Trophoblast cell (in vitro differentiated cells and primary cell): Measurements from ENCODE around the gene SPEF1.

Source experiments
- DNase-seq, 2 donors: peaks; one replicate each; pipeline ENCODE4 v3.0.0-alpha.2; 2016
- H2AFZ ChIP-seq: 2 replicates; pipeline ENCODE4 v1.6.1; 2013; ENCODE audit warnings: low read length, moderate library complexity, mild to moderate bottlenecking; ENCODE audit not compliant: insufficient read depth, poor library complexity
- H2AK5ac ChIP-seq: 2 replicates; pipeline ENCODE4 v1.6.1; 2013; ENCODE audit warnings: mild to moderate bottlenecking, low read length
- H2BK120ac ChIP-seq: 2 replicates; pipeline ENCODE4 v1.6.1; 2013; ENCODE audit warnings: low read length, mild to moderate bottlenecking, moderate library complexity; ENCODE audit not compliant: insufficient read depth, poor library complexity
- H2BK12ac ChIP-seq: 2 replicates; pipeline ENCODE4 v1.6.1; 2013; ENCODE audit warnings: mild to moderate bottlenecking, low read length, moderate library complexity
- H2BK5ac ChIP-seq: 2 replicates; pipeline ENCODE4 v1.6.1; 2013; ENCODE audit warnings: low read length, low read depth, moderate library complexity, mild to moderate bottlenecking; ENCODE audit not compliant: poor library complexity
- H3K14ac ChIP-seq: 2 replicates; pipeline ENCODE4 v1.6.1; 2013; ENCODE audit warnings: mild to moderate bottlenecking, low read length
- H3K18ac ChIP-seq: 2 replicates; pipeline ENCODE4 v1.6.1; 2013; ENCODE audit warnings: mild to moderate bottlenecking, low read length
- H3K23ac ChIP-seq: 2 replicates; pipeline ENCODE4 v1.6.1; 2013; ENCODE audit warnings: low read length
- H3K27ac ChIP-seq: 2 replicates; pipeline ENCODE4 v1.5.1; 2013; ENCODE audit warnings: low read depth, mild to moderate bottlenecking, inconsistent platforms, low read length, moderate library complexity
- H3K27me3 ChIP-seq: 2 replicates; pipeline ENCODE4 v1.6.1; 2013; ENCODE audit warnings: inconsistent platforms, mild to moderate bottlenecking, low read length, moderate library complexity; ENCODE audit not compliant: insufficient read depth
- H3K36me3 ChIP-seq, 2 experiments: 1 replicate in 1 of 2; 2 replicates in 1 of 2; pipeline ENCODE4 v1.6.1; 2013; ENCODE audit warnings: low read length in 2 of 2, mild to moderate bottlenecking in 2 of 2, moderate library complexity in 1 of 2; ENCODE audit not compliant: insufficient read depth in 2 of 2, control insufficient read depth in 1 of 2
- H3K4ac ChIP-seq: 2 replicates; pipeline ENCODE4 v1.6.1; 2013; ENCODE audit warnings: low read depth, mild to moderate bottlenecking, low read length, moderate library complexity
- H3K4me1 ChIP-seq, 2 experiments: 1 replicate in 1 of 2; 2 replicates in 1 of 2; pipeline ENCODE4 v1.6.1; 2013; ENCODE audit warnings: low read length in 2 of 2, mild to moderate bottlenecking in 2 of 2, moderate library complexity in 1 of 2; ENCODE audit not compliant: insufficient read depth in 2 of 2, control insufficient read depth in 1 of 2
- H3K4me2 ChIP-seq: 2 replicates; pipeline ENCODE4 v1.6.1; 2013; ENCODE audit warnings: inconsistent platforms, mild to moderate bottlenecking, low read length, moderate library complexity
- H3K4me3 ChIP-seq: 2 replicates; pipeline ENCODE4 v1.5.1; 2013; ENCODE audit warnings: mild to moderate bottlenecking, low read depth, low read length, inconsistent platforms
- H3K79me1 ChIP-seq: one replicate; pipeline ENCODE4 v1.6.1; 2013; ENCODE audit warnings: low read length
- H3K79me2 ChIP-seq: 2 replicates; pipeline ENCODE4 v1.6.1; 2013; ENCODE audit warnings: low read length, mild to moderate bottlenecking; ENCODE audit not compliant: control insufficient read depth, insufficient read depth, poor library complexity
- H3K9ac ChIP-seq: 2 replicates; pipeline ENCODE4 v1.6.1; 2013; ENCODE audit warnings: mild to moderate bottlenecking, low read length
- H3K9me3 ChIP-seq: 2 replicates; pipeline ENCODE4 v1.6.1; 2013; ENCODE audit warnings: low read depth, mild to moderate bottlenecking, control low read depth, inconsistent platforms, low read length; ENCODE audit not compliant: insufficient read depth
- H4K12ac ChIP-seq: 2 replicates; pipeline ENCODE4 v1.6.1; 2013; ENCODE audit warnings: low read depth, mild to moderate bottlenecking, low read length, moderate library complexity
- H4K8ac ChIP-seq: 2 replicates; pipeline ENCODE4 v1.6.1; 2013; ENCODE audit warnings: low read depth, mild to moderate bottlenecking, low read length, moderate library complexity
- H4K91ac ChIP-seq: one replicate; pipeline ENCODE4 v1.6.1; 2013; ENCODE audit warnings: low read depth, mild to moderate bottlenecking, low read length, moderate library complexity
- WGBS: extraction: QIAGEN DNeasy Blood & Tissue Kit; methylation state at CpG from one replicate; pipeline ENCODE4 v1.1.7; 2013; ENCODE audit warnings: missing lambda C conversion rate; ENCODE audit not compliant: insufficient read length, insufficient coverage; ENCODE audit errors: extremely low coverage; 5-methylcytosine and 5-hydroxymethylcytosine counted together

SPEF1 gene

DNA sequence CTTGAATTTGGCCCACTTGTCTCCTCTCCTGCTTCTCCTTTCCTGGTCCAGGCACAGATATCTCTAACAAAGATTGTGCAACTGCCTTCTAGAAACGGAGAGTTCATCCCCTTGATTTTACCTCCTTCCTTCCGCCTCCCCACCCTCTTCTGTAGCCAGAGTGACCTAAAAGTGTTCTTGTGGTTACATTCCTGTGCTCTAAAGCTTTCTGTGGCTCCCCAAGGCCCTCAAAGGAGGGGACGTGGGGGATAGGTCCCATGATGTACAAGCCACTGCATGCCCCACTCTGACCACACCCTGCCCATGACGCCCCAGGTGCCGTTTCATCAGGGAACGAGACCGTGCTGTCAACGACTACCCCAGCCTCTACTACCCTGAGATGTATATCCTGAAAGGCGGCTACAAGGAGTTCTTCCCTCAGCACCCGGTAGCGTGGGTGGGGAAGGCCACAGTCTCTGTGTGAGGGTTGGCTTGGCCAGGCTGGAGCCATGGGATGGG, 23.1 kb upstream of the SPEF1 start:
- no peak overlapping the region for H2AK5ac ChIP-seq
- no peak overlapping the region for H4K91ac ChIP-seq
- H3K23ac ChIP-seq, result no peak overlapping the region
- H3K4me1 ChIP-seq, result peaks cover 18 to 20% of the 10 kb centered on the region in 2 experiments
- H4K12ac ChIP-seq, result no peak overlapping the region
- H3K9me3 ChIP-seq, result no peaks in the 10 kb centered on the region
- H2BK120ac ChIP-seq, result no peak overlapping the region
- no peak overlapping the region for H4K8ac ChIP-seq
- H3K18ac ChIP-seq, result no peak overlapping the region
- no peak overlapping the region for H3K27ac ChIP-seq
- H2AFZ ChIP-seq, result no peak overlapping the region
- H3K14ac ChIP-seq, result no peak overlapping the region
- H3K4me3 ChIP-seq, result no peak overlapping the region
- peaks cover 39 to 46% of the 10 kb centered on the region in 2 experiments for H3K36me3 ChIP-seq
- H3K9ac ChIP-seq, result no peak overlapping the region
- no peaks in the 10 kb centered on the region for H3K27me3 ChIP-seq
- H2BK5ac ChIP-seq, result no peak overlapping the region
- no peak overlapping the region for H2BK12ac ChIP-seq
- no peak for DNase-seq
- H3K79me1 ChIP-seq, result peaks cover 10% of the 10 kb centered on the region
- H3K79me2 ChIP-seq, result peaks cover 2% of the 10 kb centered on the region
- no CpG with 5 or more reads among the region's 11 CpGs for WGBS
- H3K4me2 ChIP-seq, result no peak overlapping the region
- no peak overlapping the region for H3K4ac ChIP-seq

DNA sequence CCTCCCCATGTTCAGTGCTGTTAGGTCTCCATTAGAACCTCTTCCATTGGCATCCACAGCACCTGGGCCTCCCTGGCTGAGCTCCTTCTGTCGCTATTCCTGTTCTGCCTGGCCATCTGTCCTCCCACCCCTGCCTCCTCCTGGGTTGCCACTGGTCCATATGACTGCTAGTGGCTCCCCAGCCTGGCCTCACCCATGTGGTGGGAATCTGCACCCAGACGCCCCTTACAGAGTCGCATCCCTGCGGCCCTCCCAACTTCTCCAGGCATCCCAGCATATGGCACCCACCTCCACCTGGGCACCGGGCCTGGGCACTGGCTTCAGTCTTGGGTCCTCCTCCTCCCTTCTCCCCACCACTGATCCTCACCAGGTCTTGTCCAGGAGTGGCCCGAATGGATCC, 22.6 kb upstream of the SPEF1 start:
- Histone ChIP-seq H4K91ac (no peak overlapping the region), H3K27me3 (no peaks in the 10 kb centered on the region), H4K8ac (no peak overlapping the region), H3K4me3 (no peak overlapping the region), H3K36me3 (peaks cover 40 to 46% of the 10 kb centered on the region in 2 experiments), H2BK12ac (no peak overlapping the region), H2AFZ (no peak overlapping the region), H2BK5ac (no peak overlapping the region), H3K9ac (no peak overlapping the region), H3K18ac (no peak overlapping the region), H3K4me1 (peaks cover 21 to 22% of the 10 kb centered on the region in 2 experiments), H3K9me3 (no peaks in the 10 kb centered on the region), H3K27ac (no peak overlapping the region), H3K4me2 (no peak overlapping the region), H3K23ac (no peak overlapping the region), H3K79me2 (peaks cover 2% of the 10 kb centered on the region), H2BK120ac (no peak overlapping the region), H4K12ac (no peak overlapping the region), H2AK5ac (no peak overlapping the region), H3K4ac (no peak overlapping the region), H3K79me1 (peaks cover 10% of the 10 kb centered on the region), H3K14ac (no peak overlapping the region)
- WGBS, result no CpG with 5 or more reads among the region's 6 CpGs
- DNase-seq, result no peak

DNA sequence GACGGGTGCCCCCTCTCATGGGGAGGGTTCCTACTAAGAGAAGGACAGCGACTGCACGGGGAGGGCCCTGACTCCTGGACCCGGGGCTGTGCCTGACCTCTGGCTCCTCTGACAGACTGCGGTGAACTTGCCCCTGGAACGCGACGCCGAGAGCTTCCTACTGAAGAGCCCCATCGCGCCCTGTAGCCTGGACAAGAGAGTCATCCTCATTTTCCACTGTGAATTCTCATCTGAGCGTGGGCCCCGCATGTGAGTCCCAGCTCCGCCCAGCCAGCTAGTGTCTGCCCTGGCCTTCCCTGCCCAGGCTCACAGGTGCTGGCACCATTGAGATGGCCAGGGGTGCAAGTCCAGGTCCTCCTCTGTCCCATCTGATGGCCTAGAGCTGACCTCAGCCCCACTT, 22.0 kb upstream of the SPEF1 start:
- no peak overlapping the region for H4K91ac ChIP-seq
- H3K23ac ChIP-seq, result no peak overlapping the region
- no peak overlapping the region for H4K8ac ChIP-seq

DNA sequence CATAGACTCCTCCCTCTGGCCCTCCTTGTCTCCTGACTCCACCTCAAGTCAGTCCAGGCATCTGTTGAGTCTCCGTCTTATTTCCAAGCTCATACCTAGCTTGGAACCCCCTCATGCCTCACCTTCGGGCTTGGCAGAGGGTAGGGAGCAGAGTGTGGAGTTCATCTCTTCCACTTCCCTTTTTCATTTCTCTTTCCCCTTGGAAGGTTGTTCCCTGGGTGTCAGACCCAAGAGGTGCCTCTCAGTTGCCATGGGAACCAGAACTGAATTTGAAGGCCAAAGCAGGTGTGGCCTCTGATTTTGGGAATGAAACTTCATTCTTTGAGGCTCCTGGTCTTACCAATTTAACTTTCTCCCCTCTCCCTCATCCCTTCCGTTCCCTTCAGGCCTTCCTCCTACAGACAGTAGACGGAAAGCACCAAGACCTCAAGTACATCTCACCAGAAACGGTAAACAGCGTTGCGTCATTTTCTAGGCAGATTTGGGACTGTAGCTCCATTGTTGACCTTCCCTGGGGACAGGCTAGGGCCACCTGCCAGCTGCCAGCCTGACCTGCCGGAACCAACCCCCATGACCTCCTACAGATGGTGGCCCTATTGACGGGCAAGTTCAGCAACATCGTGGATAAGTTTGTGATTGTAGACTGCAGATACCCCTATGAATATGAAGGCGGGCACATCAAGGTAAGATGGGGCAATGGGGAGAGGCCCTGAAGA, 21.4 kb upstream of the SPEF1 start:
- Histone ChIP-seq H3K79me2 (no peaks in the 10 kb centered on the region), H3K4me1 (peaks cover 16 to 17% of the 10 kb centered on the region in 2 experiments), H2BK12ac (no peak overlapping the region), H3K23ac (no peak overlapping the region), H2BK120ac (no peak overlapping the region), H3K79me1 (peaks cover 4% of the 10 kb centered on the region), H3K4ac (no peak overlapping the region), H3K27me3 (no peaks in the 10 kb centered on the region), H4K91ac (no peak overlapping the region), H2BK5ac (no peak overlapping the region), H4K12ac (no peak overlapping the region), H3K14ac (no peak overlapping the region), H3K9me3 (no peaks in the 10 kb centered on the region), H3K9ac (no peak overlapping the region), H3K4me3 (no peak overlapping the region), H2AFZ (no peak overlapping the region), H3K4me2 (no peak overlapping the region), H3K36me3 (peaks cover 43 to 49% of the 10 kb centered on the region in 2 experiments), H3K18ac (no peak overlapping the region), H2AK5ac (no peak overlapping the region), H3K27ac (no peak overlapping the region), H4K8ac (no peak overlapping the region)
- WGBS, result no CpG with 5 or more reads among the region's 11 CpGs
- no peak for DNase-seq

More for the DNA sequence above, 22.0 kb upstream of the SPEF1 start:
- H2AFZ ChIP-seq, result no peak overlapping the region
- H3K4me1 ChIP-seq, result peaks cover 21 to 22% of the 10 kb centered on the region in 2 experiments
- no peak overlapping the region for H3K14ac ChIP-seq
- no peak overlapping the region for H2BK12ac ChIP-seq
- no peak overlapping the region for H4K12ac ChIP-seq
- no peak overlapping the region for H2AK5ac ChIP-seq
- H3K18ac ChIP-seq, result no peak overlapping the region
- H2BK120ac ChIP-seq, result no peak overlapping the region
- no peaks in the 10 kb centered on the region for H3K9me3 ChIP-seq
- no CpG with 5 or more reads among the region's 14 CpGs for WGBS
- DNase-seq, result no peak
- no peak overlapping the region for H3K9ac ChIP-seq
- no peak overlapping the region for H3K4me2 ChIP-seq
- peaks cover 2% of the 10 kb centered on the region for H3K79me2 ChIP-seq
- H2BK5ac ChIP-seq, result no peak overlapping the region
- H3K27ac ChIP-seq, result no peak overlapping the region
- no peaks in the 10 kb centered on the region for H3K27me3 ChIP-seq
- H3K79me1 ChIP-seq, result peaks cover 10% of the 10 kb centered on the region
- H3K36me3 ChIP-seq, result peaks cover 42 to 48% of the 10 kb centered on the region in 2 experiments
- H3K4me3 ChIP-seq, result no peak overlapping the region
- H3K4ac ChIP-seq, result no peak overlapping the region
